GM21423 (cell line): ENCODE measurements around the gene MXRA7.
"Not testable (repeated sequence)": the region's sequence is repeated elsewhere in the genome, so short reads cannot be mapped to it uniquely, and the experiment has no call there.

Experiments
- ATAC-seq: cut with Tn5 transposase; IDR thresholded peaks from one replicate; pipeline ENCODE4 v1.9.1; 2021; ENCODE audit warnings: mild to moderate bottlenecking, moderate library complexity; ENCODE audit not compliant: unreplicated experiment

Gene MXRA7, protein sequence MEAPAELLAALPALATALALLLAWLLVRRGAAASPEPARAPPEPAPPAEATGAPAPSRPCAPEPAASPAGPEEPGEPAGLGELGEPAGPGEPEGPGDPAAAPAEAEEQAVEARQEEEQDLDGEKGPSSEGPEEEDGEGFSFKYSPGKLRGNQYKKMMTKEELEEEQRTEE

DNA sequence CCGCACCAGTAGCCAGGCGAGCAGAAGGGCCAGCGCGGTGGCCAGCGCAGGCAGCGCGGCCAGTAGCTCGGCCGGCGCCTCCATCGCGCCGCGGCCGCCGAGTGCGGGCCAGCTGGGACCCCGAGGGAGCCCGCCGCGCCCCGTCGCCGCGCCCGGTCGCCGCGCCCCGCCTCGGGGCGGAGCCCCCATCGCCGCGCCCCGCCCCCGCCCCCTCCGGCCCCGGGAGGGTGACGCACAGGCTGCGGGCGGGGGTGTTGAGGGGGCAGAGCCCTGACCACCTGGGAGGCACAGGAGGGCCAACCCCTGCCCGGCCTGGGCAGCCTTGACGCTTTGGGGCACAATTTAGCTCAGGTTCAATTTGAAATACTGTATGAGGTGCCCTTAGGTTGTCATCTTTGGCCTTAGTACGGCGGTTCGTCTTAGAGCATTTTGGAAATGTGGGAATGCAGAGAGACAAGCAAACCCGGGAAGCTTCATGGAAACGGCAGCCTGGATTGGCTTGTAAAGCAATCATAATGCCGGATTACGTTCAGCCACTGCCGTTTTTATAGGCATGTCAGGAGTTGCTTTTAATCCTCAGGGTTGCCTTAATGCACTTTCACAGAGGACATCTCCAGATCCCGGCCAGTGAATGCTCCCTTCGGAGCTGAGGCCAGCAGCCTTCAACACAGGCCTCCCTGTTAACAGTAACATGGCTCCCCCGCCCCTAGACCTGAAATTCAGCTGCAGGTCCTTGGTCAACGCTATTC lies at the start of gene MXRA7:
Gene MXRA7 (minus strand): TSS at position 103 of the 749 bp plus-strand sequence. CDS start 19 bp downstream, at position 84.
- ATAC-seq: no peak

DNA sequence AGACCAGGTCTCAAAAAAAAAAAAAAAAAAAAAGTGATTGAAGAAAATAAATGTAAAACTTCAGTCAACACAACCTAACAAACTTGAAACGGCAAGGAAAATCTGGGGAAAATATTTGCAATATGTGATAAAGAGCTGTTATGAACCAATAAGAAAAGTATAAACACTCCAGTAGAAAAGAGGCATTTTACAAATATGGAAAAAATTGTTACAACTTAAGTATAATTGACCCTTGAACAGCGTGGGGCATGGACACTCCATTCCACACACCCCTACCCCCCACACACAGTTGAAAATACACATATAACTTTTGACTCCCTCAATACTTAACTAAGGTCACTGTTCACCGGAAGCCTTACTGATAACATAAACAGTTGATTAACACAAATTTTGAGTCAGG lies 47.8 kb upstream of the MXRA7 start:
- ATAC-seq: no peak

DNA sequence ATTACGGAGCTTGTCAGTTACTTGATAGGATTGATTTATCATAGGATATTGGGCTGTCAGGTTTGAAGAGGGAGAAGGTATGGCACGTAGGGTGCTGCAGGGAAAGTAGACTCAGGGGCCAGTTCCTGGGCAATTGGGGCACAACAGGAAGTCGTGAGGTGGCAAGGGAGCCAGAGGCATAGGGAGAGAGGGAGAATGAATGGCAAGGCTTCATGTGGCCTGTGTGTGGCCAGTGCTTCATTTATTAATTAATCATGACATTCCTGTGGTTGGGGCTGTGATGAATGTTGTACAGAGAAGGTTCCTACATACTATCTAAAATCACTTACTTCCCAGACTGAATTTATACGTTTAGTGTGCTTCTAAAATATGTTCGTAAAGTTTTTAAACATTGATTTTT lies 46.5 kb upstream of the MXRA7 start:
- no peak for ATAC-seq

DNA sequence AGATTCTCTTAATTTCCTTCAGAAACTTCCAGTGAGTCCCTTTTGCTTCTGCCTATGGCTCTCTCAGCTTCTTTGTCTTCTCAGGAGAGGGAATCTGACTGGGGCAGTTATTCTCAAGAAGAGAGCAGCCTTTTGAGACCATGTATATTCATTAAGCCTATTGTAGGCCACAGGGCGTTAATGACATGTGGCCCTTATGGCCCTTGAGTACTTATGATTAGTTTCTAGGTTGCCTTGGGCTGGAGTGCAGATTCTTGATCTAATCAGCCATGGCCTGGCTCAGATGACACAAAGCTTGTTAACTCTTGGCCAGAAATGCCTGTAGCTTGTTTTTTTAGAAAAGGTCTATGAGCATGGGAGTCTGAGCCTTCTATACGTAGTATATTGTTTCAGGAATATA lies 44.5 kb upstream of the MXRA7 start:
- no peak for ATAC-seq

DNA sequence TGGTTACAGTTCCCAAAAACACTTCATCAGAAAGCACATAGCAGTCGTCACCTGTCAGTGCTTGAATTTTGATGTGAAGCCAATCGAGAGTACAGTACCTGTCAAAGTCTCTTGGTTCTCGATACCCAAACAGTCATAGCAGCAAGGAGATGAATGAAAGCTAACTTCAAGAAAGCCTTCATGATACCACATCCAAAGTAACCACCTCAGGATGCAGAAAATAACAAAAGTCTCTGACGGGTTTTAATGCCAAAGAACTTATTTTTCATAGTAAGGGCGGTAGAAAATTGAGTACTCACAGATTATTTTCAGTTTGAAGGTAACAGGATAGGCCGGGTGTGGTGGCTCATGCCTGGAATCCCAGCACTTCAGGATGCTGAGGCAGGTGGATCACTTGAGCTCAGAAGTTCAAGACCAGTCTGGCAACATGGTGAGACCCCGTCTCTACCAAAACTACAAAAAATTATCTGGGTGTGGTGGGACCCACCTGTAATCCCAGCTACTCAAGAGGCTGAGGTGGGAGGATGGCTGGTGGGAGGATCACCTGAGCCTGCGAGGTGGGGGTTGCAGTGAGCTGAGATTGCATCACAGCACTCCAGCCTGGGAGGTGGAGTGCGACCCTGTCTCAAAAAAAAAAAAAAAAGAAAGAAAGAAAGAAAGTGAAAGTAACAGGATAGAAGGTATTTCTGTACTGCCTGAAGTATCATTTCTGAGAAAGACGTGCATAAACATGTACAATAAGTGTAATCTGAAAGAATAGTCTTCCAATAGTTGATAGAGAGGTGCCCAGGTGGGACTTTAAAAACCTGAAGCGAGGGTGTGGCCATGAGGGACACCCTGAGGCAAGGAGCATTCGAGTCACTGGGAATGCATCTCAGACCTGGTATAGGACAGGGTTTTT lies 42.5 kb upstream of the MXRA7 start:
- ATAC-seq: no peak

DNA sequence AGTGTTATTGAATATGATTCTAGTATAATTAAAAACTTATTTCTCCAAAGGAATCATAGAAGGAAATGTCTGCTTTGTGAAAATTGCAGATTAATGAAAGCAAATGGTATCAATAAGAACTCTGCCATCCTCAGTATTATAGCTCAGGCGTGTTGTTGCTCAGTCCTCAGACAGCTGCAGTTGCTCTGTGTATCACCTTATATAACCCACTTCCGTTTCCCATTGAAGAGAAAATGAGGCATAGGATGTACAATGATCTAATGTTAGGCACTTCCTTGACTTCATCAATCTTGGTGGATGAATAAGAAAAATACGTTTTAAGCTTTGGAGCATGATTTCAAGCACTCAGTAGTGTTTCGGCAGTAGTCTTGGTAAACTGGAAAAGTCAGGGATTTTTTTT lies 41.2 kb upstream of the MXRA7 start:
- ATAC-seq: no peak

DNA sequence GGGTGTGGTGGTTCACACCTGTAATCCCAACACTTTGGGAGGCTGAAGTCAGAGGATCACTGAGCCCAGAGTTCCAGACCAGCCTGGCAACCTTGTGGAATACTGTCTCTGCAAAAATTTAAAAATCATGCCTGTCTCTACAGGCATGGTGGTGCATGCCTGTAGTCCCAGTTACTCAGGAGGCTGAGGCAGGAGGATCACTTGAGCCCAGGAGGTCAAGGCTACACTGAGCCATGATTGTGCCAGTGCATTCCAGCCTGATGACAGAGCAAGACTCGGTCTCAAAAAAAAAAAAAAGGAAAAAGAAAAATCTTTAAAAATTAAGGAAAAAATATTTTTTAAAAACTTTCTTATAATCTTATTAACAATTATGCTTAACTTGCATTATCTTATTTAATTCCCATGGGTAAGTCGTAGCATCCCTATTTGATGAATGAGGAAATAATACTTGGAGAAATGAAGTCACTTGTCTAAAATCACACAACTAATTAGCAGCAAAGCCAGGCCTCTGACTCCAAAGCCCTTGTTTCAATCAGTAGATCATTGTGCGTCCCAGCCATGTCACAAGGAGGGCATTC lies 40.7 kb upstream of the MXRA7 start:
- ATAC-seq: no peak

DNA sequence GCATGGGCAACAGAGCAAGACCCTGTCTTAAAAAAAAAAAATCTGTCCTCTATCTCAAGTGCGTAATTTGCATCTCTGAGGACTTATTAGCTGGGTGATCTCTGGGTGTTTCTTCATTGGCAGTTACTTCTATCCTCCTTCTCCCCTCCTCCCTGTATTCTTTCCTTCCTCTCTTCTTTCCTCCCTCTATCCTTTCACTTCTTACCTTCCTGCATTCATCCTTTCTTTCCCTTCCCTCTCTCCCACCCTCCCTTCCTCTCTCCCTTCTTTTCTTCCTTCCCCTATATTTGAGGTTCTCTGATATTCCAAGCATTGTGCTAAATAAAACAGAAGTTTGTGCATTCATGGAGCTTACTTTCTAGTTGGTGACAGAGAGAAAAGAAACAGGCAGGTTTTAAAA lies 37.9 kb upstream of the MXRA7 start:
- ATAC-seq: no peak

DNA sequence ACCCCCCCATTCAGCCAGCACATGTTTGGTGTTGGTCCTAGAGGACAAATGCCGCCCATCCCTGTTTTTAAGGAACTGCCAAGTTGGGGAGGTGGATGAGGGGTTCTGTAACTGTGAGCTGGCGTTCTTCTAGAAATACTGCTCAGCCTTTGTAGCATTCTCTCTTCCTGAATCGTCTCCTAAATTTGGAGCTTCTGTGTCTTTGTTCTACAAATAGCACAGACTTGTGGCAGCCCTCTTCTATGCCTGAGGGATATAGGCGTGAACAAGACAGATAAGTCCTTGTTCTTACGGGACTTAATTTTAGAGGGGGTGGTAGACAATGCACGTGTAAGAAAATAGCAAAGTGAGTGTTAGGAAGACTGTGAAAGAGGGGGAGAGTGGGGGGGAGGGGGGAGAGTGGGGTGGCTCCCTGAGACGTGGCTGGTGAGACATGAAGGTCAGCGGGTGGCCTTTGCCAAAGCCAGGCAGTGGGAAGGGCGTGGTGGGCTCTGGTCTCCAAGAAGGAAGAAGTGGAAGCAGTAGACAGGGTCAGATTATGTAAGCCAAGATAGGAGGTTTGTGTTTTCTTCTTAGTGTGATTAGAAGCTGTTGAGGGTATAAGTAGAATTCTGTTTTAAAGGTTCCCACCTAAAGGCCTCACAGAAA lies 37.1 kb upstream of the MXRA7 start:
- ATAC-seq: no peak

DNA sequence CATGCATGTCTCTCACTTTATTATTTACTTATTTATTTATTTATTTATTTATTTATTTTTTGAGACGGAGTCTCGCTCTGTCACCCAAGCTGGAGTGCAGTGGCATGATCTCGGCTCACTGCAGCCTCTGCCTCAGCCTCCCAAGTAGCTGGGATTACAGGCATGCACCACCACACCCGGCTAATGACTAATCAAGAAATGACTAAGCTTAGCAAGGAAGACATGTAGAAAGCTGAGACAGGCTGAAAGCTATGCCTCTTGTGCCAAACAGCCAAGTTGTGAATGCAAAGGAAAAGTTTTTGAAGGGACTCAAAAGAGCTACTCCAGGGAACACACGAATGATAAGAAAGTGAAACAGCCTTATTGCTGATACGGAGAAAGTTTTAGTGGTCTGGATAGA lies 35.0 kb upstream of the MXRA7 start:
- ATAC-seq: not testable (repeated sequence)

DNA sequence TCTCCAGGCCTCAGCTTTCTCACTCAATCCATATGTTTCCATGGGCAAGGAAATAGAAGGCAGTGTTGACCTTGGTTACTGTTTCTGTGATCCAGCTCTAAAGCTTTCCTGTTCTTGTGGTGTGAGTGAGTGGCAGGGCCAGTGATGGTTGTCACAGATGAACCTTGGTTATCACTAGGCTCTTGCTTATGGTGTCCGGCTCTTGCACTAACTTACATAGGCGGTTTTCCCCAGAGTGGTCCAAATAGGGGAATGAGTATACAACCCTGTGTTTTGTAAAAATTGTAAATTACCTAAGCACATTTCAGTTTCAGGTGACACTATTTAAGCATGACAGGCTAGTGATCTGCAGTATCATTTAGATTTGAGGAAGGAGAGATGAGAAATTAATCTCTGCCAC lies 34.0 kb upstream of the MXRA7 start:
- ATAC-seq: no peak

DNA sequence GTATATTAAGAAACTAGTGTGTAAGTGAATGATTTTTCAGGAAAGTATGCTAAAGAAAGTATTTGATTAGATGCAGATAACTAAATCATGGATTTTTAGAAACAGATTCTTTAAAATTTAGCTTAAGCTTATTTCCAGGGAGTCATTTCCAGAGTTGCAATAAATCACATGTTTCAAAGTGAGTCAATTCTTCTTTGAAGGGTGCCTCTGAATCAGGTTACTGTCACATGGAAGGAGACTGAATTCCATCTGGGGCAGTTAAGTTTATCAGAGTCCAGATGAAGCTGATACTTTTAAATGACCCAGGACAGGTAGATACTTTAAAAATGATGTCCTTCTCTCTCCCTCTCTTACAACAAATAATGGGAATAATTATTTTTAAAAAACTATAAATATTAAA lies 32.2 kb upstream of the MXRA7 start:
- ATAC-seq: no peak

DNA sequence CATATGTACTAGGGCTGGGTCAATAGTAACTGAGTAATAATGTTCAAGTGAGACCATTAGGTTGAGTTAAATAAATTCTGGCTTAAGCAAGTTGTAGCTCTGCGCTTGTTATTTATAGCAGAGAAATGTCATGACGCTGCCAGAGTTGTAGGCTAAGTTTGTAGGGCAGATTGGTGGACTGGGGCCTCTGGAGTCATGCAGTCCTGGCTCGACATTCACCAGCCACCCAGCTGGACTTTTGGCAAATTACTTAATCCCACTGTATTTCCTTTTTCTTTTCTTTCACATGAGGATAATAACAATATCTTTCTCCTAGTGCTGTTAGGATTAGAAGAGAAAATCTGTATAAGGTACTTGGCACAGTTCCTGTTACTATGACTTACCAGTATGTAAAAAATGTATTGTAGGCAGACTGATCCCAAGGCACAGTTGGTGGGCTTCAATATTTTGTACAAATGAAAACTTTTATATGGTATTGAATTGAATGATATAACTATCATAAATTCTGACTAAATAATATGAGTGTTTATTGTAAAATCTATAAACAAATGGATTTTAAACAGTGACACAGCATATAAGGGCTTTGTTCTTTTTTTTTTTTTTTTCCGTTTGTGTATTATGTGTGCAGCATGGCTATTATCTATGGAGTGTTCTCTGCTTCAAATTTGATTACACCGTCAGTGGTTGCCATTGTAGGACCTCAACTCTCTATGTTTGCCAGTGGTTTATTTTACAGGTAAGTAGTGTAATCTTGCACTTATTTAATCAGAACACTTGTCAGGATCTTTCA lies 29.8 kb upstream of the MXRA7 start:
- no peak for ATAC-seq

DNA sequence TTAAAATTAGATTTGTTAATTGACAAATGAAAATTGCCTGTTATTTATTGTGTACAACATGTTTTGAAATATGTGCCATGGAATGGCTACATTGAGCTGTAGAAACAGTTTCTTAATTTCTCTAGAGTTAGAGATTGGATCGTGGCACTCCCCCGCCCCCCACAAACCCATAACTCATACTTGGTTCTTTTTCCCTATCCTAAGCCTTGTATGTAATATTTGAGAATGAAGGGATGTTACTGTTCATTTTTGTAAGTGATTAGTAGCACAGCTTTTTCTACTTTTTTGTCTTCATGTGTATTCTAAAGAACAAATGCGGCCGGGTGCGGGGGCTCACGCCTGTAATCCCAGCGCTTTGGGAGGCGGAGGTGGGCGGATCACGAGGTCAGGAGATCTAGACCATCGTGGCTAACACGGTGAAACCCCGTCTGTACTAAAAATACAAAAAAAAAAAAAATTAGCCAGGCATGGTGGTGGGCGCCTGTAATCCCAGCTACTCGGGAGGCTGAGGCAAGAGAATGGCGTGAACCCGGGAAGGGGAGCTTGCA lies 28.9 kb upstream of the MXRA7 start:
- not testable (repeated sequence) for ATAC-seq

DNA sequence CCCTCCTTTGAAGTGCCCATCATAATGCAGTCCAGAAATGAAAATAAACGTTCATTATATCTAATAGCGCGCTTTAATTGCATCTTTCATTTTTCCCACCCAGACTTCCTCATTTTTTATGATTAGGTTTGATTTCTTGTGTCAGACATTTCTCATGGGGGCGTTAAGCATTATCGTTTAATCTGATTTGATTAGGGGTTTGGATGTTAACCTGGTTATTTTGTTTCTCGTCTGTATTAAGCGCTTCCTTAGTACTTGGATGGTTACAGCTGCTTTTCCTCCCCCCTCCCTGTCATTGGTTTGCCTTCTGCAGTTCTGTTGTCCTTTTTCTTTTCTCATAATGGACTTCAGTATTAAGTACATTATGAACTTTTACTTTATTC lies 27.7 kb upstream of the MXRA7 start:
- ATAC-seq: no peak

DNA sequence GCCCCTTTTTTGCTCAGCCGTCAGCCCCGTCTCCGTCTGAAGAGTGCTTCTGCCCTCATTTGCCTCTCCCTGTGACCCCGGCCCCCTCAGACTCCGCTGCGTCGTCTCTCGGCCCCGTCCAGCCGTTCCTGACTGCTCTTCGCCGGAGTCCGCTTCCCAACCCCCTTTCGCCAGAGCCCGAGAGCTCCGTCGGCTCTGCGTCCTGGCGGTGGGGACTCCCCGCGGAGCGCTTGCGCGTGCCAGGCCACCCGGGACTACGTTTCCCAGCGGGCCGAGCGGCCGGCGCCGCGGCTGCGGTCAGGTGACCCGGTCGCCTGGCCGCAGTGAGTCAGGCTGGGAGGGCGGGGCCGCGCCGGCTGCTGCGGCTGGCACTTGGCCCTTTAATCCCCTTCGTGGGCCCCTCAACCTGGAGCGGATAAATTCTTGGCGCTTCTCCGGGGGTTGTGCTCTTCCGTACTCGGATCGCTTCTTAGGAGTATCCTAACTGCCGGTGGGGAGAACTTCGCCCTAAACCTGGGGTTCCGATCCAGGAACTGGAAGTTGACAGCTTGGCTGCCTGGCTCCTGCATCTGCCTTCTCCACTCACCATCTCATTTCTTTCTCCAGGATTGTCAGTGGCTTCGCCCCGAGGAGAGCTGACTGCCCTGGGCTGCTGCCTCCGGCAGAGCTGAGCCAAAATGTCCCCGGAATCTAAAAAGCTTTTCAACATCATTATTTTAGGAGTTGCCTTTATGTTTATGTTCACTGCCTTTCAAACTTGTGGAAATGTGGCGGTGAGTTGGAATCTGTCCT lies 27.1 kb upstream of the MXRA7 start, which contains the start of gene MFSD11:
Gene MFSD11 (plus strand): TSS at position 444 of the 792 bp plus-strand sequence. CDS start 234 bp downstream, at position 678.
- ATAC-seq: peak; percentile 51

DNA sequence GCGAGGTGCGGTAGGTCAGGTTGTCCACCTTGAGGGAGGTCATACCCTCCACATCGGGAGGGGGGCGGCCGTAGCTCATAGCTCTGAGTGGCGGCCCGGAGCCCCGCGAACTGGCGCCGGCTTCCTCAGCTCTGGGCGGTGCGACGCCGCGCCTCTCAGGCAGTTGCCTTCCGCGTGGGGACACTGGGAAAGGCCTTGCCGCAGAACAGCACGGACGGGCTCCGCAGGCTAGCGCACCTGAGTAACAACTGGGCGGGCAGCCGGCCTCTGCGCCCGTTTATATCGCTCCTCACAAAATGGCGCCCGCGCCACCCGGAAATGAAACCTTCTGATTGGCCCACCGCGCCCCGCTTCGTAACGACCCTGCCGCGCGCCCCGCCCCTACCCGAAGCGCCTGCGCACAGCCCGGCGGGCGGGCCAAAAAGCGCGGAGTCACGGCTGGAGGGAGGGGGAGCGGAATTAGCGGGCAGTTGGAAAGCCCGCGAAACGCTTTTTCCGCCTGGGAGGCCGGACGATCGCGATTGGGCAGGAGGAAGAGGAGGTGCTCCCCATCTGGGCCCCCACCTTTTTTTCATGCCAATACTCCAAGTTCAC lies 26.4 kb upstream of the MXRA7 start, which contains the start of gene SRSF2:
Gene SRSF2 (minus strand): TSS at position 250 of the 594 bp plus-strand sequence. CDS start 171 bp downstream, at position 79.
- peak; percentile 68 for ATAC-seq

DNA sequence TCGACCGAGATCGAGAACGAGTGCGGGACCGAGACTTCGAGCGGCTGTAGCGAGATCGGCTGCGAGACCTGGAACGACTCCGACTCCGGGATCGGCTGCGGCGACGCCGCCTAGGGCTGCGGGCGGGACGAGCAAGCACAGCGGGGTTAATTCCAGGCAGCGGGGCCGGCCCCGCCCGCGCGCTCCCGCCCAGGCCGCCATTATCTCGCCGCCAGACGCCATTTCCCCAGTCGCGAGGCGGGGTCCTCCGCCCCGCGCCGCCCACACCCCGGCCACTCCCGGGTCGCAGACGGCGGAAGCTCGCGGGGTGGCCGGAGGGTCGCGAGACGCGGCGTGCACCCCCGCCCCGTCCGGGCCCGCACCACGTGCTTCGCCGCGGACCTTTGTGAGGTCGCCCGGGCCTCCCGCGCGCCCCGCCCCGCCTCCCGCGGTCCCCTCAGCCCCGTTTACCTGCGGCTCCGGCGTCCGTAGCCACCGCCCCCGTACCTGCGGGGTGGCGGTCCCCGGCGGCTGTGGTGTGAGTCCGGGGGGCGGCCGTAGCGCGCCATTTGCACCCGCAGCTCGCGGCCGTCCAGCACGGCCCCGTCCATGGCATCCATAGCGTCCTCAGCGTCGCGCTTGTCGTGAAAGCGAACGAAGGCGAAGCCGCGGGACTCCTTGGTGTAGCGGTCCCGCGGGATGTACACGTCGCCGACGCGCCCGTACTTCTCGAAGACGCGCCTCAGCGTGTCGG lies 25.8 kb upstream of the MXRA7 start:
- ATAC-seq: peak; percentile 15
